Measurements from ENCODE around the gene IFNA10.
"Not testable (repeated sequence)": the region's sequence is repeated elsewhere in the genome, so short reads cannot be mapped to it uniquely, and the experiment has no call there.

IFNA10 gene

DNA sequence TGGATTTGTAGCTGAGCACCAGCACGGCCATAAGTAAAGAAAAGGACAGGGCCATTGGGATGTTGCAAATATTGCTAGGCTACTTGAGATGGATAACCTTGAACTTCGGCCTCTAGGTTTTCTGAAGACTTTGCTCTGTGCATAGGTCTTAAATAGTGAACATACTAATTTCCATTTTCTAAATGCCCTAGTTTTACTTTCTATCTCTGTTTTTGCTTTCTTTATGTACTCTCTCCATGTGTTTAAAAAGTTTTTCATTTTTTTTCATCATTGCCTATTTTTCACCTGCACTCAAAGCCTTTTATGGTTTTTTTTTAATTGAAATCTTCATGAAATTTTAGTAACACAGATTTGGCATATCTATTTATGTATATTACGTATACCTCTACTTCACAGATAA, at the start of gene IFNA10:
TSS of gene IFNA10 (minus strand) at position 101 of the 400 bp plus-strand sequence. CDS start at position 55, 46 bp downstream.
- not testable (repeated sequence) for DNase-seq

- no peak for DNase-seq
Measured at GRCh38 chr9:21255538-21256212, 48.7 kb upstream of the IFNA10 start.

DNA sequence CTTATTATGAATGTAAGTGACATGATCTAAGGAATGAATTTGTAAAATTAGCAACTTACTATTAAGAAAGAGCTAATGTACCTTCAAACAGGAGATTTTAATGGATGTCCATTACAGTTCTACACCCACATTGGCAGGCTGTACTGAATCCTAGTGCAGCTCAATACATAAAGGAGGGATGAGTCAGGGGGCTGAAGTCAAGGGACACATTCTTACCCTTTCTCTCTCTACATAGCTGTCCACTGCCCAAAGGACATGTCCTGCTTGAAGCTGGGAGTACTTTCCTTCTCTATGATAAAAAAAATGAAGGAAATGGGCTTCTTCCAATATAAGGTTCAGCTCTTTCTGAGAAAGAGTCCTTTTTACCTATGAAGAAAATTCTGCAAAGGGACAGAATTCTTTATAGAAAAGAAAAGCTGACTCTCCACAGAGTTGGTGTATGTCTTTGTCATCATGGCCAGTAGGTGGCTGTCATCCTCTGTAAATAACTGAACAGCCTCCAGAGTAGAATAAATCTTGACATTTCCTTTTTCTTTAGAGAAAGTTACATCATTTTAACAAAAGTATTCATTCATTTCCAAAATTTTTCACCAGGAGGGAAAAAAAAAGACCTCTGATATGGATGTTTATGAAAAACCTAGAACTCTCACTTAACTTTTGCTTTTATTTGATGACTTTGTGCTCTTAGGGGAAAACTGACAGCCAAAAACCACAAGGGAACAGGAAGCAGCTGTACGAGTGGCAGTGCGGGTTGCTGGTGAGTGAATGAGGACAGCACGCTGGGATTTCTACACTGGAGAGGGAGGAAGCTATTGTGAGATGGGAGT, 46.0 kb upstream of the IFNA10 start:
- DNase-seq: no peak

GRCh38 chr9:21251638-21252037, 44.7 kb upstream of the IFNA10 start:
- DNase-seq: no peak

- DNase-seq: no peak
Measured at GRCh38 chr9:21251190-21251589, 44.2 kb upstream of the IFNA10 start.

- DNase-seq: no peak
Measured at GRCh38 chr9:21244836-21245235, 37.9 kb upstream of the IFNA10 start.

GRCh38 chr9:21239911-21240310, 33.0 kb upstream of the IFNA10 start, which contains the start of gene IFNA14:
Gene IFNA14, minus strand, starts transcription at chr9:21240005. Its CDS starts 70 bp downstream, at chr9:21239935.
- no peak for DNase-seq

DNA sequence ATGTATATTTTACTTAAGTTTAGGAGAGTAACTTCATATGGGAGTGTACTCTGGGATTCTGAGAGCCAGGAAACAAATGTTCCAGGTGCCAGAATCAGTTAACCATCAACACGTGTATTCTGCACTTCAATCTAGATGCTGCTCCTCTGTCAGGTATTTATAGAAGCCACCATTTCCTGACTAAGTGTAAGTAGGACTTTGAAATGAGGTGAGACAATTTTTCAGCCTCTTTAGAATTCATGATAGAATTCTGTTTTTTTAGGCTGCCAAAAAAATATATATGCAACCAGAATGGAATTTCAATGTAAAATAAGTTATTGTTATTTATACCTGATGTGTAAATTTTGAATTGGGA, 29.4 kb upstream of the IFNA10 start:
- DNase-seq: not testable (repeated sequence)

- DNase-seq: not testable (repeated sequence)
Measured at GRCh38 chr9:21235468-21236359, 28.8 kb upstream of the IFNA10 start.

DNA sequence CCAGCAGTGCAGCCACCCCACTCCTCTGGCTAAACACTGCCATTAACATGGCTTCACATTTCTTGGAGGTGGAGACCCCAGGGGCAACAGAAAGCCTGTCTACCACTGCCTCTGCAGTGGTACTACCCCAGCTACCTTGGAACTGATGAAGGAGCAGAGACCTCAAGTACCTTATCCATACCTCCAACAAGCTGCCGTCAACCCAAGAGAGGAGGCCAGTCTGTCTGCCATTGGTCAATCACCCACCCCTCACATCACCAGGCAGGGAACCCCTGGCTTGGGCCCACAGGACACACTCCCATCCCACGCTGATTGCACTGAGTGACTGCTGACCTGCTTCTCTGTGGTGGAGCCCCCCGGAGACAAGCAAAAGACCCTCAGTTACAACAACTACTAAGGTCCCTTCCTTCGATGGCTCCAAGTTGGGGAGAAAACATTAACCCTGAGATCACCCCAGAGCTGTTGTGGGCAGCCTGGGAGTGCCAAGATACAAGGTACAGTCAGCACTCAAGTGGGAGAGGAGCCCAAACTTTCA, 27.3 kb upstream of the IFNA10 start:
- no peak for DNase-seq

GRCh38 chr9:21233258-21233657, 26.3 kb upstream of the IFNA10 start:
- no peak for DNase-seq

DNA sequence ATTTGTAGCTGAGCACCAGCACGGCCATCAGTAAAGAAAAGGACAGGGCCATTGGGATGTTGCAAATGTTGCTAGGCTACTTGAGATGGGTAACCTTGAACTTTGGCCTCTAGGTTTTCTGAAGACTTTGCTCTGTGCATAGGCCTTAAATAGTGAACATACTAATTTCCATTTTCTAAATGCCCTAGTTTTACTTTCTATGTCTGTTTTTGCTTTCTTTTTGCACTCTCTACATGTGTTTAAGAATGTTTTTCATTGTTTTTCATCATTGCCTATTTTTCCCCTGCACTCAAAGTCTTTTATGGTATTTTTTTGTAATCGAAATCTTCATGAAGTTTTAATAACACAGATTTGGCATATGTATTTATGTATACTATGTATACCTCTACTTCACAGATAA, 21.2 kb upstream of the IFNA10 start, which contains the start of gene IFNA17:
TSS of gene IFNA17 (minus strand) at position 101 of the 400 bp plus-strand sequence. CDS start at position 52, 49 bp downstream.
- DNase-seq: no peak

- DNase-seq: not testable (repeated sequence)
Measured at GRCh38 chr9:21217211-21217610, 10.3 kb upstream of the IFNA10 start, which contains the start of gene IFNA16. Gene IFNA16, minus strand, starts transcription at chr9:21217311. Its CDS starts 6 bp downstream, at chr9:21217305.

DNA sequence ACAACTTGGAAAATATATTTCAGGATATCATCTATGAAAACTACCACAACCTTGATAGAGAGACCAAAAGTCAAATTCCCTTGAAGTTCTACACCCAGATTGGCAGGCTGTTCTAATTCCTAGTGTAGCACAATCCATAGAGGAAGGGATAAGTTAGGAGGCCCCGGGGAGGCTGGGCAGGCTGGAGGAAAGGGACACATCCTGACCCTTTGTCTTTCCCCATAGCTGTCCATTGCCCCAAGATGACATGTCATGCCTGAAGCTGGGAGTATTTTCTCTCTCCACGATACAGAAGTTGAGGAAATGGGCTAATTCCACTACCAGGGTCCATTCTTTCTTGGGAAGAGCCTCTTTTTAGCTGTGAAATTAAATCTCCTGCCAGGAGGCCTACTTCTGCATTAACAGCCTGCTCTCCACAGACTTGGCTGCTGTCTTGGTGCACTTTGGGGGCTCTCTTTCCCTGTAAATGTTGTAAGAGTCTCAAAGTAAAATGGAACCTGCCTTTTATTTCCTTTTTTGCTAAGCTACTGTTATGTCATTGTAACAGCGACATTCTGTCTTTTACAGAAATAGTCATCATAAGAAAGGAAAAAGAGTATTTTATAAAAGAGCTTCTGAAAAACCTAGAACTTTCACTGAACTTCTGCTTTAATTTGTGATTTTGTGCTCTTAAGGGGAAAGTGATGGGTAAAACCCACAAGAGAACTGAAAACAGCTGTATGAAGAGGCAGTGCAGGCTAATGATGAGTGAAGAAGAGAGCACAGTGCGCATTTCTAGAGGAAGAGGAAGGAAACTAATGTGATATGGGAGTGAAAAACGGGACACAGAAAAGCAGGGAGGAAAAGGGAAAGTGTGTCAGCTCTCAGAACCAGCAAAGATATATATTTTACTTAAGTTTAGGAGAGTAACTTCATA, 6.7 kb upstream of the IFNA10 start:
- not testable (repeated sequence) for DNase-seq

DNA sequence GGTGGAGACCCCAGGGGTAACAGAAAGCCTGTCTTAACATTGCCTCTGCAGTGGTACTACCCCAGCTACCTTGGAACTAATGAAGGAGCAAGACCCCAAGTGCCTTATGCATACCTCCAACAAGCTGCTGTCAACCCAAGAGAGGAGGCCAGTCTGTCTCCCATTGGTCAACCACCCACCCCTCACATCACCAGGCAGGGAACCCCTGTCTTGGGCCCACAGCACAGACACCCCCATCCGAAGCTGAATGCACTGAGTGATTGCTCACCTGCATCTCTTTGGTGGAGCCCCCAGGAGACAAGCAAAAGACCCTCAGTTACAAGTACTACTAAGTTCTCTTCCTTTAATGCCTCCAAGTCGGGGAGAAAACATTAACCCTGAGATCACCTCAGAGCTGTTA, 5.2 kb upstream of the IFNA10 start:
- not testable (repeated sequence) for DNase-seq

DNA sequence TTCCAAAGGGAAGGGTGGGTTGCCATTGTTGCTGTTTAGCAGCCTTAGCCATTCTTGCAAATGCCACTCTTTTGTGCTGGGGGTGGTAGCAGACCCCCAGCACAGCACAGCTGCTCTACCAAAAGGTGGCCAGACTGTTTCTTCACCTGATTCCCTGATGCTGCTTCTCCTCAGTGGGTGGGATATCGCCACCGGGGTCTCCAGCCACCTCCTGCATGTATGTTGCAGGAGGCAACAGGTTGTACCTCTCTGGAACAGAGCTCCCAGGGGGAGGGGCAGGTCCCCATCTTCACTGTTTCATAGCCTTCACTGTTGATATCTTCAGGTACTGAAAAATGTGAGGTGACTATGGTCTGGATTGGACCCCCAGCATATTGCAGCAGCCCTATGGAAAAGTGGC, 3.8 kb upstream of the IFNA10 start:
- not testable (repeated sequence) for DNase-seq

- no peak for DNase-seq
Measured at GRCh38 chr9:21210311-21210710, 3.4 kb upstream of the IFNA10 start.

DNA sequence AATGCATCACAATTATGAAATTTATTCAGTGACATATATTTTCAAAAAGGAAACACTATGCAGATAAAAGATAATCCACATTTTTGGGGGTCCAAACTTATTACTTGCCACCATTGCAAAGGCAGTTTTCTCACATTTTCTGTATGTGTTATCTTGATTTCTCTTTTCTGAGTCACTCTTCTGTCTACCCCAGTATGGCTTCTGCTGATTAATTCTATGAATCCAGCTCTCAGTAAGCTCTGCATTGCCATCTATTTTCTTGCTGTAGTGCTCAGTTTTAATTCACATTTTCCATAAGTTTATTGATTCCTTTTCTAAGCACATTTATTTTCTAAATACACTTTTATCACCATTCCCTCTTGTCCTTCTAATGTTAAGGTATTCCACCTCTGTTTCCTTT, 1.7 kb downstream of the IFNA10 start:
- DNase-seq: no peak

DNA sequence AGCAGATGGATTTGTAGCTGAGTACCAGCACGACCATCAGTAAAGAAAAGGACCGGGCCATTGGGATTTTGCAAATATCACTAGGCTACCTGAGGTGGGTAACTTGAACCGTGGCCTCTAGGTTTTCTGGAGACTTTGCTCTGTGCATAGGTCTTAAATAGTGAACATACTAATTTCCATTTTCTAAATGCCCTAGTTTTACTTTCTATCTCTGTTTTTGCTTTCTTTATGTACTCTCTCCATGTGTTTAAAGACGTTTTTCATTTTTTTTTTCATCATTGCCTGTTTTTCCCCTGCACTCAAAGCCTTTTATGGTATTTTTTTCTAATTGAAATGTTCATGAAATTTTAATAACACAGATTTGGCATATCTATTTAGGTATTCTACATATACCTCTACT, 4.8 kb downstream of the IFNA10 start, which contains the start of gene IFNA7:
TSS of gene IFNA7 (minus strand) at position 101 of the 400 bp plus-strand sequence. CDS start at position 61, 40 bp downstream.
- DNase-seq: not testable (repeated sequence)

- not testable (repeated sequence) for DNase-seq
Measured at GRCh38 chr9:21194867-21195776, 11.8 kb downstream of the IFNA10 start.

Data from cerebellar nuclear complex (tissue), 1 donor.